Stimulated activated effector memory CD8-positive, alpha-beta T cell treated with anti-CD3 and anti-CD28 coated beads, Interleukin-12 subunit alpha, Interleukin-12 subunit beta, amount 100 ng/mL, for 72 hours (primary cell): ENCODE results near the gene CLEC4M.
A peak's percentile ranks its signal among the peaks of the same experiment; 100 is the strongest.
"Not testable (repeated sequence)": the region's sequence is repeated elsewhere in the genome, so short reads cannot be mapped to it uniquely, and the experiment has no call there.

Experiments
- ATAC-seq: fragments of 150-1000 bp; cut with Tn5 transposase; 2 replicates; pipeline ENCODE4 v1.10.0; 2021
- DNase-seq, 2 donors: peaks; one replicate each; pipeline ENCODE4 v3.0.0; 2021 to 2022; ENCODE audit warnings: low spot score in 2 of 2
- H3K27ac Mint-ChIP-seq: one replicate; pipeline ENCODE4 v1.8.0; 2022; ENCODE audit warnings: mild to moderate bottlenecking, mixed read lengths
- H3K36me3 Mint-ChIP-seq: one replicate; pipeline ENCODE4 v1.8.0; 2022; ENCODE audit warnings: mild to moderate bottlenecking, mixed read lengths
- H3K4me1 Mint-ChIP-seq: one replicate; pipeline ENCODE4 v1.8.0; 2022; ENCODE audit warnings: mixed read lengths
- H3K4me3 Mint-ChIP-seq: one replicate; pipeline ENCODE4 v1.8.0; 2022; ENCODE audit warnings: mild to moderate bottlenecking, mixed read lengths
- H3K9me3 Mint-ChIP-seq: one replicate; pipeline ENCODE4 v1.8.0; 2022; ENCODE audit warnings: mixed read lengths

CLEC4M gene

DNA sequence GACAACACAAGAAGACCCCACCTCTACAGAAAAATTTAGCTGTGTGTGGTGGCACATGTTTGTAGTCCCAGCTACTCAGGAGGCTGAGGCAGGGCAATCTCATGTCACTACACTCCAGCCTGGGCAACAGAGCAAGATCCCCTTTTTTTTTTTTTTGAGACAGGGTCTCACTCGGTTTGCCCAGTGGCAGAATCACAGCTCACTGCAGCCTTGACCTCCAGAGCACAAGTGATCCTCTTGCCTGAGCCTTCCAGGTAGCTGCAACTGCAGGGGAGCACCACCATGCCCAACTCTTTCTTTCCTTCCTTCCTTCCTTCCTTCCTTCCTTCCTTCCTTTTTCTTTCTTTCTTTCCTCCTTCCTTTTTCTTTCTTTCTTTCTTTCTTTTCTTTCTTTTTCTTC is 26.9 kb upstream of the CLEC4M start:
- Mint-ChIP-seq H3K9me3 (no peaks in the 10 kb centered on the region), H3K4me1 (peaks cover 6% of the 10 kb centered on the region), H3K4me3 (no peak overlapping the region), H3K27ac (no peak overlapping the region), H3K36me3 (no peaks in the 10 kb centered on the region)
- ATAC-seq, result no peak
- no peak for DNase-seq

- ATAC-seq (no peak), DNase-seq (no peak)
- Mint-ChIP-seq H3K27ac (no peak overlapping the region), H3K4me3 (no peak overlapping the region), H3K4me1 (peaks cover 6% of the 10 kb centered on the region), H3K9me3 (no peaks in the 10 kb centered on the region), H3K36me3 (no peaks in the 10 kb centered on the region)
Measured at GRCh38 chr19:7737215-7737614, 25.8 kb upstream of the CLEC4M start.

DNA sequence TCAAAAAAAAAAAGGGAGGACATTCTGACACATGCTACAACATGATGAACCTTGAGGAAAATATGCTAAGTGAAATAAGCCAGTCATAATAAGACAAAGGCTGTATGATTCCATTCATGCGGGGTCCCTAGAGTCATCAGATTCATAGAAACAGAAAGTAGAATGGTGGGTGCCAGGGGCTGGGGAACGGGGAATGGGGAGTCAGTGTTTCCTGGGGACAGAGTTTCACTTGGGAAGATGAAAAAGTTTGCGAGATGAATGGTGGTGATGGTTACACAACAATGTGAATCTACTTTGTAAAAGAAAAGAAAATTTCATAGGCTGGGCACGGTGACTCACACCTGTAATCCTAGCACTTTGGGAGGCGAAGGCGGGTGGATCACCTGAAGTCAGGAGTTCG is 25.0 kb upstream of the CLEC4M start:
- Mint-ChIP-seq H3K4me1 (peaks cover 6% of the 10 kb centered on the region), H3K36me3 (no peaks in the 10 kb centered on the region), H3K27ac (no peak overlapping the region), H3K4me3 (no peak overlapping the region), H3K9me3 (no peaks in the 10 kb centered on the region)
- no peak for DNase-seq
- peak; percentile 48 for ATAC-seq

- Mint-ChIP-seq H3K4me1 (peaks cover 6% of the 10 kb centered on the region), H3K4me3 (no peak overlapping the region), H3K36me3 (no peaks in the 10 kb centered on the region), H3K27ac (no peak overlapping the region), H3K9me3 (no peaks in the 10 kb centered on the region)
- ATAC-seq (no peak), DNase-seq (no peak)
Measured at GRCh38 chr19:7739211-7739755, 23.8 kb upstream of the CLEC4M start.

DNA sequence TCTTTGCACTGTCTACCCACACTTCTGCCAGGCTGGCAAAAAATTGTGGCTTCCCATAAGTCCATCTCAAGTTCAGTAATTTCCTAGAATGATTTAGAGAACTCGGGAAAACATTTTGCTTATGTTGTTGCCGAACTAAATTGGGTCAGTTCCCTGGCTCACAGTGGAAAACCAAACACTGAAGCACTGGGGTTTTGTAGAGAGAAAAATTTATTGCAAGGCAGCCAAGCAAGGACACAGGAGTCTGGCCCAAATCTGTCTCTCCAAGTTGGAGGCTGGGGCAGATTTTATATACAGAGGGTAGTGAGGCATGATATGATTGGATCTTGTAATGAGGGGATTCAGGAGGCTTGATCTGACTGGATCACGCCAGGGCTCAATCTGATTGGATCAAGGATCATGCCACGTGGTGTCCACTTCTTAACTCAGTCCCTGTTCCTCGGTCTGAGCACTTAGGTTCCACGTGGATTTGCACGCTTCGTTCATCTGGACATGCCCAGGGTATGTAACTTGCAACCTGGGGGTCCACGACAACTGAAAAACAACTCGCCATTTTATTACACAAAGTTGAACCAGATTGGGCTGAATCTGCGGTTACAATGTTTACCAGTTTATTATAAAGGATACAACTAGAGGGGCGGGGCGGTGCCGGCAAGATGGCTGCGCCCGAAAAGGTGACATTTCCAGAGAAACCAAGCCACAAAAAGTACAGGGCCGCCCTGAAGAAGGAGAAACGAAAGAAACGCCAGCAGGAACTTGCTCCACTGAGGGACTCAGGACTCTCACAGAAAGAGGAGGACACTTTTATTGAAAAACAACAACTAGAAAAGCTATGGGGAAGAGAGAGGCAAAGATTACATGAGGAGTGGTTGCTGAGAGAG is 23.0 kb upstream of the CLEC4M start:
- ATAC-seq (no peak), DNase-seq (no peak)
- H3K4me1 Mint-ChIP-seq, result peaks cover 6% of the 10 kb centered on the region
- no peaks in the 10 kb centered on the region for H3K9me3 Mint-ChIP-seq
- no peaks in the 10 kb centered on the region for H3K36me3 Mint-ChIP-seq
- H3K4me3 Mint-ChIP-seq, result no peak overlapping the region
- H3K27ac Mint-ChIP-seq, result no peak overlapping the region

- Mint-ChIP-seq H3K36me3 (no peaks in the 10 kb centered on the region), H3K27ac (no peak overlapping the region), H3K4me3 (no peak overlapping the region), H3K4me1 (peaks cover 6% of the 10 kb centered on the region), H3K9me3 (no peaks in the 10 kb centered on the region)
- DNase-seq, result no peak
- ATAC-seq, result no peak
Measured at GRCh38 chr19:7740682-7741054, 22.4 kb upstream of the CLEC4M start.

GRCh38 chr19:7742575-7742974 is 20.5 kb upstream of the CLEC4M start:
- no peak for DNase-seq
- no peak for ATAC-seq
- Mint-ChIP-seq H3K4me3 (no peak overlapping the region), H3K36me3 (no peaks in the 10 kb centered on the region), H3K9me3 (no peaks in the 10 kb centered on the region), H3K27ac (no peak overlapping the region), H3K4me1 (peaks cover 6% of the 10 kb centered on the region)

DNA sequence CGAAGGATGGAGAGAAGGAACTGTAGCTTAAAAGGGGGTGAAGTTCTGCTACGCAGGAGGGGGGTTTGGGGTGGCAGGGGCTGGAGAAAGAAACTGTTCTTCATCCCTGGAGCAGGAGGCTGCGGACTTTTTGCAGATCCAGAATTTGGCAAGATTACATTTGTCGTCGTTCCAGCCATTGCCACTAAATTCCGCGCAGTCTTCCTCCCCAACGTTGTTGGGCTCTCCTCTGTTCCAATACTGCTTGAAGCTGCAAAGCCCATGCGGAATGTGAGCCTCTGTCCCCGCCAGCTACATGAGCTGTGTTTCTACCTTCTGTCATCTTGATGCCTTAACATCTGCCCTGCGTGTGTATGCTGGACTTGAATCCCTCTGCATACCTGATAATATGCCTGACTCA is 20.1 kb upstream of the CLEC4M start:
- H3K4me3 Mint-ChIP-seq, result no peak overlapping the region
- H3K9me3 Mint-ChIP-seq, result peaks cover 2% of the 10 kb centered on the region
- peaks cover 6% of the 10 kb centered on the region for H3K4me1 Mint-ChIP-seq
- H3K27ac Mint-ChIP-seq, result no peak overlapping the region
- no peak for DNase-seq
- ATAC-seq, result peak; percentile 8
- no peaks in the 10 kb centered on the region for H3K36me3 Mint-ChIP-seq

GRCh38 chr19:7743425-7743841 is 19.6 kb upstream of the CLEC4M start:
- no peak overlapping the region for H3K4me3 Mint-ChIP-seq
- ATAC-seq (peak; percentile 76), DNase-seq (no peak)
- H3K36me3 Mint-ChIP-seq, result no peaks in the 10 kb centered on the region
- no peak overlapping the region for H3K27ac Mint-ChIP-seq
- H3K4me1 Mint-ChIP-seq, result peaks cover 6% of the 10 kb centered on the region
- peaks cover 6% of the 10 kb centered on the region for H3K9me3 Mint-ChIP-seq

DNA sequence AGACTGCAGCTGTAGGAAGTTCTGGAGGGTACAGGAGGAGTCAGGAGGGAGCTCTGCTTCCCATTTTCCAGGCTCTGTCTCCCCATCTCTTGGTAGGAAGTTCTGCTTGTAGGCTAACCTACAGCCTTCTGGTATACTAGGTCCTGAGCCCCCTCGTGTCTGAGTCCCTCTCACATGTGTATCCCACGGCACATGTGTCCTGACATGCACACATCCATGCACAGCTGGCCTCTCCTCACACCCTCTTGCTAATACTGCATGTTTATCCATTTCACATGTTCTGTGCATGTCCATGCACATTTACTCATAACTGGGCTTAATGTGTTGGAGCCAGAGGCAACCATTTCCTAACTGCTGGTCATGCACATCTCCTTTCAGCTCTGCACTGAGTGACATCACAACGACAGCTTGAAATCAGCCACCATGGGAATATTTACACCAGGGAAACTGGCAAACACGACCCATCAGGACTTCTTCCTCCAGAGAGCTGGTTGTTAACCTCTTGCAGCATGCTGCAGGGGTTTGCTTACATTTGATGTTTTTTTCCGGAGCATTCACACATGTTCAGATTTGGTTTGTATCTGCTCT is 18.8 kb upstream of the CLEC4M start:
- Mint-ChIP-seq H3K9me3 (peaks cover 6% of the 10 kb centered on the region), H3K4me1 (peaks cover 6% of the 10 kb centered on the region), H3K36me3 (no peaks in the 10 kb centered on the region), H3K4me3 (no peak overlapping the region), H3K27ac (no peak overlapping the region)
- ATAC-seq, result no peak
- no peak for DNase-seq

DNA sequence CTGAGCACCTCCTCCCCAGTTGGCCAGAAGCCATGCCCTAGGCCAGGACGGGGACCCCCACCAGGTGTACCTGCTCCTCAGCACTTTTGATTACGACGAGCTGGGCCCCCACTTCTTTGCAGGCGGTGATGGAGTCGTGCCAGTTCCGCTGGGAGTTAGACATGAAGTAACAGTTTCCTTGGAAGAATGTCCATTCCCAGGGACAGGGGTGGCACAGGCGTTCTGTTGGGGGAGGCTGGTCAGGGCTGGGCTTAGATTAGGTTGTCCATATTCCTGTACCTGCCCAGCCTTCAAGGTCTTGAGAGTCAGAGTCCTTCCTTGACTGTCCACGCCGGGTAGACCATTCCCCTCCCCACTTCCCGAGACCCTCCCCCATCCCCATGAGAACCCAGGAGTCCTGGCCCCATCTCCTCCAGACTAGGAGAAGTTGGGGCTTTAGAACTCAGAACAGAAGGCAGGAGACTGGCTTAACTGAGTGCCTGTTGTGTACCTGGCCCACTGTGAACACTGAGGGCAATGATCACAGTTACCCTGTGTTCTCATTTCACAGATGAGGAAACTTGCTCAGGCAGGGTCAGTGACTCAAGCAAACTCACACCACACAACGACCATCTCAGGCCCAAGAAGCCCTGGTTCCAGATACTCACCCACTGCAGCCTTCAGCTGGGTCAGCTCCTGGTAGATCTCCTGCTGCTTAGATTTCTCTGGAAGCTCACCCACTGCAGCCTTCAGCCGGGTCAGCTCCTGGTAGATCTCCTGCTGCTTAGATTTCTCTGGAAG is 18.0 kb upstream of the CLEC4M start:
- H3K4me1 Mint-ChIP-seq, result peaks cover 7% of the 10 kb centered on the region
- H3K9me3 Mint-ChIP-seq, result peaks cover 6% of the 10 kb centered on the region
- no peak for DNase-seq
- no peak overlapping the region for H3K4me3 Mint-ChIP-seq
- no peaks in the 10 kb centered on the region for H3K36me3 Mint-ChIP-seq
- H3K27ac Mint-ChIP-seq, result no peak overlapping the region
- no peak for ATAC-seq

DNA sequence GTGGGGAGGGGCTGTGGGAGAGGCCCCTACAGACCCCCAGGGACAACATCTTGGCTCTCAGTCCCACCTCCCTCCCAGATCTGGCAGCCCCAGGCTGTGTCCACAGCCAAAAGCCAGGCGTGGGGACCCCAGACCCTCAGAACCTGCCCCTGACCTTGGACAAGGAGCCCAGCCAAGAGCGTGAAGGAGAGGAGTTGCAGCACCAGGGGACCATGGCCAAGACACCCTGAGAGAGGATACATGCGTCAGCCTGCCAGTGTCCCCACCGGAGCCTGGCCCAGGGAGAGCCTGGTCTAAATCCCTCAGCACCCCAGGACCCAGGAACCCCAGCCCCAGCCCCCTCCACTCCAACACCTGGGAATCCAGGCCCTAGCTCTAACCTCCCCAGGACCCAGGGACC is 16.7 kb upstream of the CLEC4M start:
- not testable (repeated sequence) for H3K27ac Mint-ChIP-seq, H3K4me3 Mint-ChIP-seq, ATAC-seq, H3K36me3 Mint-ChIP-seq, DNase-seq
- Mint-ChIP-seq H3K4me1 (peaks cover 14% of the 10 kb centered on the region), H3K9me3 (peaks cover 11% of the 10 kb centered on the region)

- H3K9me3 Mint-ChIP-seq, result peaks cover 12% of the 10 kb centered on the region
- ATAC-seq (no peak), DNase-seq (no peak)
- H3K27ac Mint-ChIP-seq, result peak within 1 kb of the TSS; percentile 57
- no peak within 1 kb of the TSS for H3K4me3 Mint-ChIP-seq
- peaks cover 17% of the 10 kb centered on the region for H3K4me1 Mint-ChIP-seq
- H3K36me3 Mint-ChIP-seq, result peaks cover 3% of the 10 kb centered on the region
Measured at GRCh38 chr19:7746903-7747884, 15.8 kb upstream of the CLEC4M start, which contains the start of gene CD209. CD209 (minus strand) TSS chr19:7747534; CDS start chr19:7747511, 23 bp downstream.

DNA sequence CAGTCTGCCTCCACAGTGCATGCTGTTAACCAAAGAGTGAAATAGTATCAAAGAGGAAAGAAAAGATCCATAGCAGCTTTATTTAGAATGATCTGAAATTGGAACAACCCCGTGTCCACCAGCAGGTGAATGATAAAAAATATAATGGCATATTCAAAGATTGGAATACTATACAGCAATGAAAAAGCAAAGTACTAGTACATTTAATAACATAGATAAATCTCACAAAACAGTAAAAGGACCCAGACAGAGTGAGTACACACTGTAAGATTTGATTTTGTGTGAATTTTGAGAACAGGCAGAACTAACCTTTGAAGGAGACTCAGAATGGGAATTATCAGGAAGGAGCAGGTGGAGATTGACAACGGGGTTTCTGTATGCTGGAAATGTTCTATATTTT is 14.9 kb upstream of the CLEC4M start:
- H3K27ac Mint-ChIP-seq, result no peak overlapping the region

More for the DNA sequence above, 14.9 kb upstream of the CLEC4M start:
- Mint-ChIP-seq H3K4me1 (peaks cover 19% of the 10 kb centered on the region), H3K36me3 (peaks cover 6% of the 10 kb centered on the region), H3K4me3 (no peak overlapping the region), H3K9me3 (peaks cover 12% of the 10 kb centered on the region)
- ATAC-seq, result no peak
- DNase-seq, result no peak
